Chondrocyte (in vitro differentiated cells): ENCODE data around the gene GPR132. TPM values are rescaled to one million over a fixed set of nuclear protein-coding genes. Genes with fewer than 3 reads are reported as not detected.

ENCODE experiments used
- DNase-seq: peaks from one replicate; pipeline ENCODE4 v3.0.0; 2021; ENCODE audit warnings: mixed read lengths, low spot score
- H3K27ac Mint-ChIP-seq: one replicate; pipeline ENCODE4 v1.8.0; 2021; ENCODE audit warnings: mild to moderate bottlenecking, moderate library complexity, mixed read lengths; ENCODE audit not compliant: unreplicated experiment
- H3K27me3 Mint-ChIP-seq: 2 replicates; pipeline ENCODE4 v1.8.0; 2021; ENCODE audit warnings: low read depth, mixed read lengths
- H3K36me3 Mint-ChIP-seq: 2 replicates; pipeline ENCODE4 v1.8.0; 2021; ENCODE audit warnings: low read depth, mixed read lengths
- H3K4me1 Mint-ChIP-seq: 2 replicates; pipeline ENCODE4 v1.8.0; 2021; ENCODE audit warnings: low read depth, mild to moderate bottlenecking, mixed read lengths
- H3K4me3 Mint-ChIP-seq: one replicate; pipeline ENCODE4 v1.8.0; 2021; ENCODE audit warnings: mild to moderate bottlenecking, moderate library complexity, mixed read lengths; ENCODE audit not compliant: unreplicated experiment
- H3K9me3 Mint-ChIP-seq: 2 replicates; pipeline ENCODE4 v1.8.0; 2021; ENCODE audit warnings: low read depth, mixed read lengths
- total RNA-seq: library from RNA; stranded (reverse); gene quantifications from 3 replicates; pipeline ENCODE4 v1.2.1, GENCODE V29; 2021
- TF ChIP-seq, protein P1 (sequence below): fragments of 200-600 bp; sonication (generic); IDR thresholded peaks from 2 replicates; pipeline ENCODE4 v1.5.0; 2021; ENCODE audit warnings: antibody characterized with exemption, mild to moderate bottlenecking, moderate library complexity

Gene GPR132
- total RNA-seq, 1 donor from 2014 or later = 0.30 TPM

DNA sequence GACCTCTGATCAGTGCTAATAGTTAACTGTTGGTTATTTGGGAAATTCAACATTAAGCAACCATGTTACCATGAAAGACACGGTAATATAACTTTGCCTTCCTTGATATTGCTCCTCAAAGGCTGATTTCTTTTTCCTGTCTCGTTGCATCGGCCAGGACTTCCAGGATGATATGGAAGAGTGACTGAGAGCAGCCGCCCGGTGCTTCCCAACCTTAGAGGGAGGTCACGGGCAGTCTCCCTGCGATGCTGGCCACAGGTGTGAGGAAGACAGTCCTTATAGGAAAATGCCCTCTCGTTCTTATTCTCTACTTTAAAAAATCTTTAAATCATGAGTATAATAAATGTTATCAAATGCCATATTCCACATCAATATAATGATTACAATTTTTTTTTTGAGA is 33.1 kb upstream of the GPR132 start:
- Mint-ChIP-seq H3K9me3 (peaks cover 15% of the 10 kb centered on the region), H3K4me3 (no peak overlapping the region), H3K4me1 (peaks cover 8% of the 10 kb centered on the region), H3K27me3 (peaks cover 7% of the 10 kb centered on the region), H3K27ac (no peak overlapping the region), H3K36me3 (peaks cover 6% of the 10 kb centered on the region)
- peak; percentile 62 for DNase-seq
- TF ChIP-seq, protein P1, sequence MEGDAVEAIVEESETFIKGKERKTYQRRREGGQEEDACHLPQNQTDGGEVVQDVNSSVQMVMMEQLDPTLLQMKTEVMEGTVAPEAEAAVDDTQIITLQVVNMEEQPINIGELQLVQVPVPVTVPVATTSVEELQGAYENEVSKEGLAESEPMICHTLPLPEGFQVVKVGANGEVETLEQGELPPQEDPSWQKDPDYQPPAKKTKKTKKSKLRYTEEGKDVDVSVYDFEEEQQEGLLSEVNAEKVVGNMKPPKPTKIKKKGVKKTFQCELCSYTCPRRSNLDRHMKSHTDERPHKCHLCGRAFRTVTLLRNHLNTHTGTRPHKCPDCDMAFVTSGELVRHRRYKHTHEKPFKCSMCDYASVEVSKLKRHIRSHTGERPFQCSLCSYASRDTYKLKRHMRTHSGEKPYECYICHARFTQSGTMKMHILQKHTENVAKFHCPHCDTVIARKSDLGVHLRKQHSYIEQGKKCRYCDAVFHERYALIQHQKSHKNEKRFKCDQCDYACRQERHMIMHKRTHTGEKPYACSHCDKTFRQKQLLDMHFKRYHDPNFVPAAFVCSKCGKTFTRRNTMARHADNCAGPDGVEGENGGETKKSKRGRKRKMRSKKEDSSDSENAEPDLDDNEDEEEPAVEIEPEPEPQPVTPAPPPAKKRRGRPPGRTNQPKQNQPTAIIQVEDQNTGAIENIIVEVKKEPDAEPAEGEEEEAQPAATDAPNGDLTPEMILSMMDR = no peak

DNA sequence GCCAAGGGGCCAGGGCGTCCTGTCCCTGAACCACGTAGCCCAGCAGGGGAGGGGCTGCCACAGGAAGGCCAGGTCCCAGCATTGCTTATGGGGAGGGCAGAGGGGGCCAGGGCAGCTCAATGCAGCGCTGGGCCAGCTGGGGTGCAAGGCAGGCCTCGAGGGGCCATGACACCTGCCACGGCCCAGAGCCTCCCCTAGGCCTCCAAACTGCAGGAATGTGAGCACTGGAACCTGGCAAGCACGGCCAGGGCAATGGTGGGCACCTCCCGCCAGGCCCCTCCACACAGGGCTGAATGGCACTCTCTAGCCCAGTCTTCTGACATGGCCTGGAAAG is 32.5 kb upstream of the GPR132 start:
- peak; percentile 86 for DNase-seq
- Mint-ChIP-seq H3K9me3 (peaks cover 15% of the 10 kb centered on the region), H3K27me3 (peaks cover 4% of the 10 kb centered on the region), H3K4me3 (no peak overlapping the region), H3K27ac (no peak overlapping the region), H3K4me1 (peaks cover 10% of the 10 kb centered on the region), H3K36me3 (peaks cover 6% of the 10 kb centered on the region)
- TF ChIP-seq, protein P1 = no peak

DNA sequence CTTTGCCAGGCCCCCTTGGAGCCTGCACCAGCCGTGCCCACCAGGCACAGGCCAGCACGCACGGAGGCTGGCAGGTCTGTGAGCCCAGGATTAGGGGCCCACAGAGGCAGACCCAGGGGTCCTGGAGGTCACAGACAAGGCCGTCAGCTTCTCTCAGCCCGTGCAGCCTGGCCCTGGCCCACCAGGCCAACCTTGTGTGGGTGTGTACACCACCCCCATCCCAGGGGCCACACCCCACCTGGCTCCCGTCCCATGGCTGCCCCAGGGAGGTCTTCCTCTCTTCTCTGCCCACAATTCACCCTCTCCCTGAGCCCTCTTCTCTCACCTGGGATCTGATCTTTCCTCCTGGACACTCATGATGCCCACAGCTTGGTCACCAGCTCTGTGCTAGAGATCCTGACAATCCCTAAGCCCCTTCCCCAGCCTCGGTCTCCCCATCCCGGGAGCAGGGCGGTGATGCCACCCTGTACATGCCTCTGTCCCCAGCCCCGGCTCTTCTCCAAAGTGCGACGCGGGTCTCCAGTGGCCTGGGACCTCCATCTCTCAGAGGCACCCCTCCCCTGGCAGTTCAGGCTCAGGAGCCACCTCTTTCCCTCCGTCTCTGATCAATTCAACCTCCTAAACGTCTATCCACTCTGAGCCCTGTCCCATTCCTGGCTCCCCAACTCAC is 31.1 kb upstream of the GPR132 start:
- H3K4me3 Mint-ChIP-seq = no peak overlapping the region
- H3K9me3 Mint-ChIP-seq = peaks cover 15% of the 10 kb centered on the region
- H3K27me3 Mint-ChIP-seq = no peaks in the 10 kb centered on the region
- H3K36me3 Mint-ChIP-seq = peaks cover 6% of the 10 kb centered on the region
- TF ChIP-seq, protein P1 = no peak
- H3K27ac Mint-ChIP-seq = no peak overlapping the region
- peak; percentile 88 for DNase-seq
- peaks cover 25% of the 10 kb centered on the region for H3K4me1 Mint-ChIP-seq

DNA sequence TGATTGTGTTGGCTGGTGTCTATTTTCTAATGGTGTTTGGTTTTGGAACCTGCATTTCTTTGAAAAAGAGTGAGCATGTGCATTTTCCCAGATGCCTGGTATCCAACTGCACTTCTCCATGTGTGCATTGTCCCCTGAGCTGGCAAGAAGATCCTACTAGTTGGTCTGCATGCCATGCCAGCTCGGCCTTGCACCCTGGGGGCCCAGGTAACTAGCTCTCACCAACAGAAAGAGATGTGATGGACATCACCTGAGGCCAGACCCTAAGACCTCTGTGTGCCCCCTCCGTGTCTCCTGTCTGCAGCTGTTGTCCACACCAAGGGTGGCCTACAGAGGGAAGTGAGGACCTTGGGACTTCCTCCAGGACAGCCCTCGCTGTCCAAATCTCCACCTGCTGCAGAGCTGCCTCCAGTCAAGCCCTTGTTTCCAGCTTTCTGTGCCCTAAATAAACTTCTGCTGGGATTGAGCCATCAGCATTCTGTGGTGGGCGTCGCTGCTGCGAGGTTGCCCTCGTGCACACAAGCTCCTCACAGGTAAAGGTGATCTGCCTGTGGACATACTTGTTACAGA is 30.1 kb upstream of the GPR132 start:
- Mint-ChIP-seq H3K27ac (no peak overlapping the region), H3K4me3 (no peak overlapping the region), H3K9me3 (peaks cover 15% of the 10 kb centered on the region), H3K4me1 (peaks cover 35% of the 10 kb centered on the region), H3K27me3 (no peaks in the 10 kb centered on the region), H3K36me3 (peaks cover 6% of the 10 kb centered on the region)
- DNase-seq = peak; percentile 41
- TF ChIP-seq, protein P1 = no peak

DNA sequence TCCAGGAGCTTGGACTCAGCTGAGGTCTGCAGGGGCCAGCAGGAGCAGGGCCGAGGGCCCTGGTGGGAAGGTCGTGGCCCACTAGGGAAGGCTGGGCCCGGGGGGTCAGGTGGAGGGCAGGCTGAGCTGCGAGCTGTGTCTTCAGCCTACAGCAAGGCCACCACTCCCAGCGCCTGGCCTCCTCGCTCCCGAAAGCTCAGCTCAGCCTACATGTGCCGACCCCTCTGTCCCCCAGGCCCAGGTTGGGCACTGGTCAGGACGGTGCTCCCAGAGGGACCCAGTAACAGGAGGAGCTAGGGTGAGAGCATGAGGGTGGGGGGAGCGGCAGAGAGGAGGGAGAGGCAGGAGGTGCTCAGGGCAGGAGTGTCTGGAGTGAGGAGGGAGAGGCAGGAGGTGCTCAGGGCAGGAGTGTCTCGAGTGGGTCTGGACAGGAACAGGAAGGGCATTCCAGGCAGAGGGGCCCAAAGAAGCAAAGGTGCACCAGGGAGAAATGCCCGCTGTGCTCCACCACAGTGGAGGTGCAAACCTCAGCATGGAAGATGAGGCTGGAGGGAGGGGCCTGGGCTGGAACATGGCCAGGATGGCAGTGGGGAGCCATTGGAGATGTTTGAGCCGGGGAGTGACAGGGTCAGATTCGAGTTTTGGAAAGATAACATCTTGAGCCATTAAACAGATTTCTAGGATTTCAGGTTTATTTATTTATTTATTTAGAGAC is 29.1 kb upstream of the GPR132 start:
- TF ChIP-seq, protein P1 = no peak
- Mint-ChIP-seq H3K4me3 (peak overlapping the region; percentile 74), H3K27me3 (no peaks in the 10 kb centered on the region), H3K27ac (peak overlapping the region; percentile 41), H3K36me3 (peaks cover 5% of the 10 kb centered on the region), H3K9me3 (peaks cover 7% of the 10 kb centered on the region), H3K4me1 (peaks cover 35% of the 10 kb centered on the region)
- peak; percentile 92 for DNase-seq
